Activated naive CD8-positive, alpha-beta T cell (primary cell): ENCODE data around the gene KLF7.
A peak's percentile ranks its signal among the peaks of the same experiment; 100 is the strongest.

Source experiments
- H3K27ac Mint-ChIP-seq: one replicate; pipeline ENCODE4 v1.8.0; 2021; ENCODE audit warnings: mixed read lengths
- H3K27me3 Mint-ChIP-seq: one replicate; pipeline ENCODE4 v1.8.0; 2021; ENCODE audit warnings: mixed read lengths
- H3K36me3 Mint-ChIP-seq: one replicate; pipeline ENCODE4 v1.8.0; 2021; ENCODE audit warnings: mixed read lengths
- H3K4me1 Mint-ChIP-seq: one replicate; pipeline ENCODE4 v1.8.0; 2021; ENCODE audit warnings: low read depth, mixed read lengths
- H3K4me3 Mint-ChIP-seq: one replicate; pipeline ENCODE4 v1.8.0; 2021; ENCODE audit warnings: mild to moderate bottlenecking, mixed read lengths
- H3K9me3 Mint-ChIP-seq: one replicate; pipeline ENCODE4 v1.8.0; 2021; ENCODE audit warnings: low read depth, mixed read lengths

KLF7 gene

GRCh38 chr2:207143215-207144172 is 22.3 kb downstream of the KLF7 start:
- no peaks in the 10 kb centered on the region for H3K27me3 Mint-ChIP-seq
- peak overlapping the region; percentile 99 for H3K27ac Mint-ChIP-seq
- peaks cover 85% of the 10 kb centered on the region for H3K4me1 Mint-ChIP-seq
- peaks cover 20% of the 10 kb centered on the region for H3K36me3 Mint-ChIP-seq
- H3K4me3 Mint-ChIP-seq, result peak overlapping the region; percentile 79
- H3K9me3 Mint-ChIP-seq, result no peaks in the 10 kb centered on the region

- Mint-ChIP-seq H3K36me3 (peaks cover 14% of the 10 kb centered on the region), H3K27ac (peak overlapping the region; percentile 99), H3K4me1 (peaks cover 88% of the 10 kb centered on the region), H3K4me3 (peak overlapping the region; percentile 79), H3K9me3 (no peaks in the 10 kb centered on the region), H3K27me3 (no peaks in the 10 kb centered on the region)
These were observed 23.3 kb downstream of the KLF7 start for GRCh38 chr2:207142461-207142860.

DNA sequence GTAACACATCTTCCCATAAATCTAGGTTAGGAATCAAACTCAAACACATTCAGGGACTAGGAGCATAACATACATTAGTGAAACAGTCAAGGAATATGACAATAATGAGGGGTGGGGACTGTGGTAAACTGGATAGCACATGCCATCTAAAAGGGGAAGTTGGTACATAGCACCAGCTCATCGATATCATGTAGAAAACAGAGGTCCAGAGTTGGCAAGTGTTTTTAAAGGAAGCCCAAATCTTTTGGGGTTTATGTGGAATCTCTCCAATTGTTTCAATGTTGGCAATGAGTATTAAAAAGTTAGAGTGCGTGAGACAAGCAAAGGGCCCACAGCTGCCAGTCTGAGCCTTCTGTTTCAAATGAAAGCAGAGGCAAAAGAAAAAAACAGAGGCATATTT is 24.4 kb downstream of the KLF7 start:
- Mint-ChIP-seq H3K27me3 (no peaks in the 10 kb centered on the region), H3K36me3 (peaks cover 14% of the 10 kb centered on the region), H3K4me1 (peaks cover 92% of the 10 kb centered on the region), H3K4me3 (peak overlapping the region; percentile 5), H3K27ac (peak overlapping the region; percentile 99), H3K9me3 (no peaks in the 10 kb centered on the region)

DNA sequence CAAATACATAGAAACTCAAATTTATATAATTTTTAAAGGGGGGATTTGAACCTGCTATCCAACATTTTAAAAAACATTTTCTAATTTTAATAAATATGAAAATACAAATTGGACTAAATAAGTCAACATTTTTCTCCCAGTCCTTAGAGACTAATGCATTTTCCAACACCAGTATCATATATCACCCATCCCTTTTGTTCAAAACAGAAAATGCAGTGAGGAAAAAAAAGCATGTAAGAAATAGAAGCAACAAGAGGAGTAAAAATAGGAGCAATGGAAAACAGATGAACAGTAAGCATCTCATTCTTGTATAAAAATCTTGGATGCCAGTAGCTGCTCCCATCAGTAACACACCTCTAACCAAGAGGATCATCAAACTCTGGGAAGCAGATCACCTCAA is 25.5 kb downstream of the KLF7 start:
- Mint-ChIP-seq H3K4me1 (peaks cover 92% of the 10 kb centered on the region), H3K27me3 (no peaks in the 10 kb centered on the region), H3K4me3 (no peak overlapping the region), H3K36me3 (peaks cover 13% of the 10 kb centered on the region), H3K9me3 (no peaks in the 10 kb centered on the region), H3K27ac (peak overlapping the region; percentile 76)

GRCh38 chr2:207139552-207139951 is 26.2 kb downstream of the KLF7 start:
- no peak overlapping the region for H3K4me3 Mint-ChIP-seq
- peaks cover 92% of the 10 kb centered on the region for H3K4me1 Mint-ChIP-seq
- H3K36me3 Mint-ChIP-seq, result peaks cover 13% of the 10 kb centered on the region
- H3K9me3 Mint-ChIP-seq, result no peaks in the 10 kb centered on the region
- no peaks in the 10 kb centered on the region for H3K27me3 Mint-ChIP-seq
- H3K27ac Mint-ChIP-seq, result peak overlapping the region; percentile 52

DNA sequence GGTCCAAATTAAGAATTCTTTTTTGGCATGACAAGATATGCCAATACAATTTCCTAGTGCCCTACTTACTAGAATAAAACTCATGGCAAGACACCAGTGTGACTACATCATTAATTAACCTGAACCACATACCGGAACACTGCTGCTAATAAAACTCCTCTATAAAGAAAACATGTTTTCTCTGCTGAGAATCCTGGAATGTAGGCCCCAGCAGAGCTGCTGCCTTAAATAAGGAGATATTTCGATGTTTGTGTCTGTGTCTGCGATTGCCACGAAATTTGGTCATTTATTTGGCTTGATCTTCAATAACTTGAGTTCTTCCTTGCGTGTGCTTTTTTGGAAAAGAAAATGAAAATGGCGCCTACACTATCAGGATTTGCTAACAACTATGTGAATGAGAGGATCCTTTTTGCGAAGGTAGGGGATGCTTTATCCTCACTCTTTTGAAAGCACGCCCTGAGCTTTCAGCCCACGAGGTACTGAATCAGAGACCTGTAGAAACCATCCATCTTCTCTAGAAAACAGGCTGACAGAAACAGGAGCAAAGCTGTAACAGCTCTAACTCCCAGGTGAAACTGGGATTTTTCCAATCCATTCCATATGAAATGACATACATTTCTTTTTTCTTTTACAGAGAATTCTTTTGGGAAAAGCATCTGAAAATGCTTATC is 27.0 kb downstream of the KLF7 start:
- H3K9me3 Mint-ChIP-seq, result no peaks in the 10 kb centered on the region
- H3K36me3 Mint-ChIP-seq, result peaks cover 17% of the 10 kb centered on the region
- no peak overlapping the region for H3K4me3 Mint-ChIP-seq
- H3K27ac Mint-ChIP-seq, result no peak overlapping the region
- H3K27me3 Mint-ChIP-seq, result no peaks in the 10 kb centered on the region
- H3K4me1 Mint-ChIP-seq, result peaks cover 92% of the 10 kb centered on the region

GRCh38 chr2:207137596-207138337 is 28.0 kb downstream of the KLF7 start:
- H3K9me3 Mint-ChIP-seq, result no peaks in the 10 kb centered on the region
- H3K4me1 Mint-ChIP-seq, result peaks cover 91% of the 10 kb centered on the region
- peaks cover 19% of the 10 kb centered on the region for H3K36me3 Mint-ChIP-seq
- H3K4me3 Mint-ChIP-seq, result no peak overlapping the region
- no peaks in the 10 kb centered on the region for H3K27me3 Mint-ChIP-seq
- peak overlapping the region; percentile 6 for H3K27ac Mint-ChIP-seq

DNA sequence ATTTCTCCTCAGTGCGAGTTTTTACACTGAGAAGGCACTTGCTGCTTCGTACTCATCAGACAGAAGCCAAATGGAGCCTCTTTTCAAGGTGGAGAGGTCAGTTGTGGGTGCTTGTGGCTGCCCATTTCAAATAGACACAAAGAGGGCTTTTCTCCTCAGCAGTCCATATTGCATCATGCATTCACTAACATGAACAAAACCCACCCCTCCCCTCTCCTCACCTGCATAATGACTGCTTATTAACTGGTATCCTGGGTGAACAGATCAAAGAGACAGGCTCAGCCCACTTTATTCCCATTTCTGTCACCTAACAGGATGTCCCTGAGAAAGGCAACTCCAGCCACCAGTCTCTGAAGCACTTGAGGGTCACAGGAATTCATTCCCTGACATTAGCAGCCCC is 28.9 kb downstream of the KLF7 start:
- Mint-ChIP-seq H3K36me3 (peaks cover 19% of the 10 kb centered on the region), H3K27ac (no peak overlapping the region), H3K4me1 (peaks cover 91% of the 10 kb centered on the region)

DNA sequence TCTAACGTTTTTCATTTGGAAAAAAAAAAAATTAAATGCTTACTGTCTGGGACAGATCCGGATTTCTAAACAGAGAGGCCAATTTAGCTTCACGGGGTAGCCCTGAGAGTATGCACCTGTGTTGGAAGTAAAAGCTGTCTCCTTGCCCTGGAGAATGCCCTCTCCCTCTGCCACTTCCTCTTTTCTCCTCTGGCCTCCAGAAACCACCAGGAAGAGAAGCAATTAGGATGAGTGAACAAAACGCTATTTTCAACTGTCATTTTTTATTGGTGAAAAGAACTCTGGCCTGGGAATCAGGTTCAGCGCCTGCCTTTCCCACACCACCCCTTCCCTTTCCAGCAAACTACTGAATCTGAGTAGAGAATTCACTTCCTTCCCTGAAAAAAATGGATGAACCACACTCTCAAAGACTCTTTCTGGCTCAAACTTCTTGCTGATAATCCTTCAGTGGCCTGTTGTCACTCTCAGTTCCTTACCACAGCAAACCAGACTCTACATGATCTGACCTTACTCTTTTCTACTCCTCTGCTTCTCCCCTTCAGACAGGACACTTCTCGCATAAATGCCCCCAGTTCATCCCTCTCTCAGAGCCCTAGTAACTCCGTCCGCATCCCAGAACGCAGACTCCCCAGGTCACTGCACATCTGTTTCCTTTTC is 29.8 kb downstream of the KLF7 start:
- peak overlapping the region; percentile 0 for H3K27ac Mint-ChIP-seq
- H3K36me3 Mint-ChIP-seq, result peaks cover 21% of the 10 kb centered on the region
- H3K4me1 Mint-ChIP-seq, result peaks cover 91% of the 10 kb centered on the region
- H3K9me3 Mint-ChIP-seq, result no peaks in the 10 kb centered on the region
- no peaks in the 10 kb centered on the region for H3K27me3 Mint-ChIP-seq
- peak overlapping the region; percentile 60 for H3K4me3 Mint-ChIP-seq

More for the DNA sequence above, 28.9 kb downstream of the KLF7 start:
- Mint-ChIP-seq H3K9me3 (no peaks in the 10 kb centered on the region), H3K27me3 (no peaks in the 10 kb centered on the region), H3K4me3 (no peak overlapping the region)

DNA sequence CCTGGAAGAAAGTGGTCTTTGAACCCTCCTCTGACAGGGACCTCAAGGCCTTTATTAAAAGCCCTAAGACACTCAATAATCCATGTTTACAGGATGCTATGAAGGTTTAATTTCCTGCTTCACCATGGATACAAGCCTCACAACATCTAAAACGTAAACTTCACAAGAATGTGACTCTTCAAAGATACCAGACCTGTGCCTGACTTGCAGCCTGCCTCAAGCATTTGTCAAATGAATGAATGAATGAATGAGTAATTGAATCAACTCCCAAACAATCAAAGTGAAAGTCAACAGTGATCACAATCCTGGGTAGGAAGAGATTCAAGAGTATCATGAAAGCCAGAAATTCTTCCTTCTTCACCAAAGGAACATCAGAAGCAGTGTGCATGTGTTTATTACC is 30.4 kb downstream of the KLF7 start:
- Mint-ChIP-seq H3K36me3 (peaks cover 23% of the 10 kb centered on the region), H3K27me3 (no peaks in the 10 kb centered on the region), H3K4me3 (peak overlapping the region; percentile 60), H3K4me1 (peaks cover 88% of the 10 kb centered on the region), H3K27ac (peak overlapping the region; percentile 0), H3K9me3 (no peaks in the 10 kb centered on the region)

DNA sequence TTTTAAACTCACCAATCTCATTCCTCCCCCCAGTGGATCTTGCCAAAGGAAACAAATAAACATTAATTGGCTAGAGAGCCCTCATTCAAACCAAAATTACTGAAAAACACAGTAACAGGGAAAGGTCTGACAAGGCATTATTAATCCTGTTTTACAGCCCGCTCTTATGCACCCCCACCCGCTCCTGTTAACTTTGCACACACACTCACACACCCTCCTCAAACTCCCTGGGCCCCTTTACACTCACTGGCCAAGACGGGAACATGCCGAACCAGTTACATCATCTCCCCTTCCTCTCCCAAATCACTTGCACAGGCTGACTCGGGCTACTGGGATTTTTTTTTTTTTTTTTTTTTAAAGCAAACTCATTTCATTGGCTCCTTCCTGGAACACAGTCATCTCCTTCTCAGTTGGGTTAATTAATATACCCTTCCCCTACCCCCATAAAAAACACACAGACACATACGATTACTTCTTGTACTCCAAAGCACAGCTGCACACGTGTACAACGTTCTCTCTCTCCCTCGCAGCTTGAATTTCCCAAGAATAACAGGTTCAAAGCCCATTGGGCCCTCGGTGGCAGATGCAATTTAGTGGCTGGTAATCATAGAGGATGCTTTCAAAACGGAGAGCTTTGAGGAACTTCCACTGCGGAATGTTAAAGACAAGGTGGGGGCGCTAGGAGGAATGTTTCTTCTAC is 31.8 kb downstream of the KLF7 start:
- H3K4me3 Mint-ChIP-seq, result no peak overlapping the region
- H3K27me3 Mint-ChIP-seq, result no peaks in the 10 kb centered on the region
- H3K36me3 Mint-ChIP-seq, result peaks cover 22% of the 10 kb centered on the region
- peaks cover 91% of the 10 kb centered on the region for H3K4me1 Mint-ChIP-seq
- no peaks in the 10 kb centered on the region for H3K9me3 Mint-ChIP-seq
- H3K27ac Mint-ChIP-seq, result no peak overlapping the region

- Mint-ChIP-seq H3K9me3 (no peaks in the 10 kb centered on the region), H3K4me3 (no peak overlapping the region), H3K36me3 (peaks cover 24% of the 10 kb centered on the region), H3K4me1 (peaks cover 90% of the 10 kb centered on the region), H3K27me3 (no peaks in the 10 kb centered on the region), H3K27ac (no peak overlapping the region)
These were observed 32.3 kb downstream of the KLF7 start for GRCh38 chr2:207133458-207133819.

DNA sequence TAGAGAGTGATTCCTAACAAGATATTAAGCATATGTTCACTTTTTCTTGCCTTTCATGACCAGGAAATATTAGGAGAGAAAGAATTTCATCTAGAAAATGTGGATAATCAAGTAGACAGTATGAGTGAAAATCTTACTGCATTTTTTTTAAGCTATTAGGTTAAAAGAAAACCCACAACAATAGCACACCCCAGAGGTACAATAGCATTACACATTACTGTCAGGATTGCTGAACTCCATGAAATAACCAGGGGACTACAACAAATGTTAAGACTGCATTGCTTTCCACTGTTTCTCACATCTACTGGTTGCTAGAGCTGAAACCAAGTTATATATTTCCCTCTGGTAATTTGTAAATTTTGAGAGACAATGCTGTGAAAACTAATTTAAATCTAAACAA is 33.7 kb downstream of the KLF7 start:
- H3K4me1 Mint-ChIP-seq, result peaks cover 84% of the 10 kb centered on the region
- H3K27ac Mint-ChIP-seq, result peak overlapping the region; percentile 68
- H3K4me3 Mint-ChIP-seq, result no peak overlapping the region
- H3K36me3 Mint-ChIP-seq, result peaks cover 27% of the 10 kb centered on the region
- H3K9me3 Mint-ChIP-seq, result peaks cover 3% of the 10 kb centered on the region
- no peaks in the 10 kb centered on the region for H3K27me3 Mint-ChIP-seq

DNA sequence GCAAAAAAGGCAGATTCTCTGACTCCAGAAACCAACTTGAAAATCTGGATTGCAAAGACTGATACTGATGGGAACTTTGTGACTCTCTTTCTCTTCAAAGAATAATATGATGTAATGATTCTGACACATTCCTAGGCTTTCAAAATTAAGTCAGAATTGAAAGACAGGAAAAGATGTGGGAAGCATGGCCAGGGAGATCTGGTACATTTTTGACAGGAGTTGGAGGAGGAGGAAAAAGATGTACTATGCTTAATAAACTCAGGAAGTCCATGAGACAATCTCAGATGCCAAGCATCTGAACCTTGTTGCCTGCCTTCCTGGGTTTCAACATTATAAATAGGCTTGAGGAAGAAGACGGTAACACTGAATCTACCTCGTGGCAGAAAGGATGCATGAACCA is 34.2 kb downstream of the KLF7 start:
- peaks cover 3% of the 10 kb centered on the region for H3K9me3 Mint-ChIP-seq
- peaks cover 27% of the 10 kb centered on the region for H3K36me3 Mint-ChIP-seq
- no peaks in the 10 kb centered on the region for H3K27me3 Mint-ChIP-seq
- no peak overlapping the region for H3K4me3 Mint-ChIP-seq
- H3K27ac Mint-ChIP-seq, result peak overlapping the region; percentile 68
- H3K4me1 Mint-ChIP-seq, result peaks cover 84% of the 10 kb centered on the region
